AG20443 (cell line): ENCODE measurements around the gene RAB38.

ENCODE experiments used
- DNase-seq: peaks from one replicate; pipeline ENCODE4 v3.0.0; 2012; ENCODE audit warnings: low spot score, mixed read lengths

RAB38 gene

DNA sequence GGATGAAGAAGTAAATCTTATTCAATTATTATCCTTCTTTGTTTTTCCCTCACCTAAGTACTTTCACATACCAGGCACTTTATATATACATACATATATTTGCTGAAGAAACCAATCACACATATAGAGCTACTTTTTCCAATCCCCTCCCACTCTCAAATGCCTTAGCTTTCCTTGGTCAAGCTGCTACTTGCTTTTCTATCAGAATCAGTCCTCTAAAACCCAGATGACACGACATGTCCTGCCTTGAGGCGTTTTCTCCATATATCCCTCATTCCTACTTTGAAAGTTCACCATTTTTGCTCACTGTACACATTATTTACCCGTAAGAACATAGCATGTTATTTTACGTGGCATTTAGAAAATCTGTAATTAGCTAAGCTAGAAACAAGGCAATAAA is 5.4 kb downstream of the RAB38 start:
- DNase-seq = no peak

DNA sequence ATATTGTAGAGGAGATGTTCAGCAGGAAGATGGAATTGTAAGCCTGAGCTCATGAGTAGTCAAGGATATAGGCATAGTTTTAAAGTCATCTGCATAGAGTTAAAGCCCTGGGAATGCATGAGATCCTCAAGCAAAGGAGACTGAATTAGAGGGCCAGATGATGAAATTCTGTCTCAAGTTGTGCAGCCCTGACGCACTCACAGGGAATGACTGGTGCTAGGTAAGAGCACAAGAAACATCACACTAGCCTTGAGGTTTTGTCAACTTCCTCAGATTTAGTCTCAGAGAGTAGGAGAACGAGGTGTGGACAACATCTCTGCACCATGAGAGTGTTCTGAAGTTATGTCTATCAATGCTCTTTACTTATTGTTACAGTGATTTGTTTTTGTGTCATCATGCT is 5.8 kb downstream of the RAB38 start:
- no peak for DNase-seq

DNA sequence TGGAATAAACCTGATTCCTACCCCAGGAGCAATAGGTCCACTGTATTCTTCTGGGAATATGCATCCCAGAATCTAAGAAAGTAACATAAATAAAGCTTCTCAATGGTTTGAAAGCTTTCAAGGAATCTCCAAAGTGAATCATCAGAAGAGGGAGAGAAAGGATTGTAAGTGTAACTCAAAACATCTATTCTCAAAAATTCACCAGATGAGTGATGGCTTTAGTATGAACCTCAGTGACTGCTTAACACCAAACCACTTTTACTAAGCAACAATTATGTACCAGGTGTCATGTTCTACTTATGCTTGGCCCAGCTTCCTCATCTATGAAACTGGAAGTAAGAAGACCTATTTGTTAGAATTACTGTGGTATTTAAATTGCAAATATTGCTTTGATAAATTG is 7.4 kb downstream of the RAB38 start:
- no peak for DNase-seq

DNA sequence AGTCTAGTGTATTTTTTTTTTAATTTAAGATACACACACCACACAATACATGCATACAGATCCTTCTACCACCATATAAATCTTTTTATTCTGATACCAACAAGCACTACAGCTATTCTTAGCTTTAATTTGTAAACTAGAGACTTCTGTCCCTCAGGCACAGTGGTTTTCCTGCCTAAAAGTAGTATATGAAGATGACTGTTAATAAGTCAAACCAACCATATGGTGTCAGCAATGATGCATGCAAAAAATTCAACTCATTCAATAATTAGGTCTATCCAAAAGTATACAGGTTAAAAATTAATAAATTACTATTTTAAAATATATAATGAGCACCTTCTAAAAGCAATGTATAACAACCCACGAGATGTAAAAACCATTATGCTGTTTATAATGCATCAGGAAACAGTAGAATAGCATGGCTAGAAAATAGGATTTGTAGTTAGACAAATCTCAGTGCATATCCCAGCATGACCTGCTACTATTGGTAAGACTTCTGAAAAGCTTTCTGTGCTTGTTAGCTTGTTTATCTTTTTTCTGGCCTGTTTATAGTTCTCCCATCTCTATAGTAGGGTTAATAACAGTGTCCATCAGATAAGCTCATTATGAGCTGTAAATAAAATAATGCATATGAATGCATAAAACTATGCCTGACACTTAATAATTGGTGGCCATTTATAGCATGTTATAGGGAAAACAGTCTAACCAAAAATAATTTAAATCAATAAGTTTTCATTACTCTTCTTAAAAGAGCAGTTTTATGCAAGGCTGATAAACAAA is 10.2 kb downstream of the RAB38 start:
- no peak for DNase-seq

DNA sequence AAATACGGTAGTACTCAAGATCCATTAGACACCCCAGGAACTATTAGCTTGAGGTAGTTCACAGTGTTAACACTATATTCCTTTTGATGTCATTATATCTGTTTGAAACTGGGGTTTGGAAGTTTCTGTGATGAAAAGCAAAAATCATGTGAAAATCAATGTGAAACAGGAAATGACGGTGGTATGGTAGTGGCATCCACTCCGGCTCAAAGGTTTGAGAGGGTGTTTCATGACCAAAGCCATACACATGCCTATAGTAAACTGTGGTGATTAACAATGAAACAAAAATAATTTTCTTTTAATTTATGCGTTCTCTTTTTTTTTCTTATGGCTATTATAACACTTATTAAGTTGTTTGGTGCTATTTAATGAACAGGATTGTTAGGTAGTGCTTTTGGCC is 10.9 kb downstream of the RAB38 start:
- no peak for DNase-seq

DNA sequence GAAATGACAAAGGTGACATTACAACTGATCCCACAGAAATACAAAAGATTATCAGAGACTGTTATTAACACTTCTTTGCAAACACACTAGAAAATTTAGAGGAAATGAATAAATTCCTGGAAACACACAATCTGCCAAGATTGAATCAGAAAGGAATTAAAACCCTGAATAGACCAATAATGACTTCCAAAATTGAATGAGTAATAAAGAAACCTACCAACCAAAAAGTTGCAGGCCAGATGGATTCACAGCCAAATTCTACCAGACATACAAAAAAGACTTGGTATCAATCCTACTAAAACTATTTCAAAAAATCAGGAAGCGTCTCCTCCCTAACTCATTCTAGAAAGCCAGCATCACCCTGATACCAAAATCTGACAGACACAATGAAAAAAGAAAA is 17.2 kb downstream of the RAB38 start:
- DNase-seq = no peak

DNA sequence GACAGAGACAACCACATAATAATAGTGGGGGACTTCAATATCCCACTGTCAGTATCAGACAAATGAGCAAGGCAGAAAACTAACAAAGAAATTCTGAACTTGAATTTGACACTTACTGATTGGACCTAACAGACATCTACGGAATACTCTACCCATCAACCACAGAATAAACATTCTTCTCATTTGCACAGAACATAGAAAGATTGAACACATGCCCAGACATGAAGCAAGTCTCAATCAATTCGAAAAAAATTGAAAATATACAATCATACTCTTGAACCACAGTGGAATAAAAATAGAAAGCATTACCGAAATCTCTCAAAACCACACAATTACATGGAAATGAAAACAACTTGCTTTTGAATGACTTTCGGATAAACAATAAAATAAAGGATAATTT is 17.9 kb downstream of the RAB38 start:
- DNase-seq = no peak

DNA sequence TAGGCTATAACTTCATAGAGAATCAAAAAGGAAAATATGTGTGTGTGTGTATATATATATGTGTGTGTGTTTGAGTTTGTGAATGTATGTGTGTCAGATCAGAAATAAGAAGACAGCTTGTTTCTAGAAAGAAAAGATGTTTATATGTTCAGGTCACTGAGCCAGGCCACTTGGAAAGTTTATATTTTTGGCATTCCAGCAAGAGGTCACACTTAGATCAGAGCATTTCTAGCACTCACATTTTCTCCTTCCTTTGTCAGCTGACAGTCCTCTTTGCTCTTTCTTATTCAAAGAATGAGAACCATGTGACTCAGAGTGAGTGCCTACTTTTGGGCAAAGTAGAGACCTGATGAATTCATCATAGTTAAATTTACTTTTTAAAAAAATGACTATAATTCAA is 22.9 kb downstream of the RAB38 start:
- no peak for DNase-seq

DNA sequence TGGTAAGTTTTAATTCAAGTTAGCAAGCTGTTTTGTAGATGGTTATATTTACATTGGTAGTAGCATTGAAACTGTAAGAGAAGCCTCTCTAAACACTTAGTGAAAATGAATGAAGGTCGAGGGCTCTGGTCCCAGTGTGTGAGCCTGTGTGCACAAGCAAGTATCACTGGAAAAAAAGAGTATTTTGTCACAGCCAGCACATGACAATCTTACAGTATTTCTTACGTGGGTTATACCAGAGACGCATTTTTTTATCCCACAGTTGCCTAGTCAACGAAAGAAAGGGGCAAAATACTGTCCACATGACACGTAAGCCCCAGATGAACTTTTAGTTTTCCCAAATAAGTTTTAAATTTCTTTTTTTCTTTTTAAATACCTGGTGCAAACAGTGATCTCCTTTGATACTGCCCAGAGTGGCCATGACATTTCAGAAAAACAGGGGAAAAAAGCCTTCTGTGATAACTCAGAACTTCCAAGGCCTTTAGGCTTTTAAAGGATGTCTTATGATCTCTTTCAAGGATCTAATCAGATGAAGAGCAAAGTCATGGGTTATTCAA is 23.5 kb downstream of the RAB38 start:
- DNase-seq = no peak

DNA sequence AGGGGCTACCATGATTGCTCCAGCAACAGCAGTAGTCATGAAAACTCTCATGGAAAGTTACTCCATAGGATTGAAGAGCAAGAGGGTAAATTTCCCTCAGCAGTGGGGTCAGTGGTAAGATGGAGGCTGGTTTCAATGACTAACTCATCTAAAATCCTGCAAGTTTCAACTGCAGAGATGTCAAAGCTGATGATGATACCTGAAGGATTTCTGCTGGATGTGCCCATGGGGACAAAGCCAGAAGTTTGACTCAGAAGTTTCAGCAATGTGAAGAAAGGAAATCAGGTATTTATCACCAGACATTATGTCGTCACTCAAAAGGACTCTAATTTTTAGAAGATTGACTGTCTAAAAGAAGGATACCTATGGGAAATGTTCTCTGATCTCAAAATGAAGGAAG is 29.1 kb downstream of the RAB38 start:
- DNase-seq = no peak

DNA sequence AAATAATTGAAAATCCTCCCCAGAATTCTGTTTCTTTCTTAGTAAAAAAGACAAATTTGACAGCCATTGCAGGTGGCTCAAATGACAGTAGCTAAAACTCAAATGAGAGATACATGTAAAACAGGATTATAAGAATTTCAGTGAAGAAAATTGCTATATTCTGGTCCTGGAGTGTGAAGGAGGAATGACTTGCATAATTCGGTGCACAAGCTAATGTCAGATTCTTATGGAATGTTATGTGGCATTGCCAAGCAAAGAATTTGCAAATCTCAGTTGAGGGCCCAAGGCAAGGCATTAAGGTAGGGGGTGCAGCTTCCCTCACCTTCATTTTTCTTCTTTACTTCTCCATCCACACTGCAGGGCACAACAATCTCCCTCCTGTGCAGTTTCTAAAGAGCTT is 35.4 kb downstream of the RAB38 start:
- DNase-seq = no peak

DNA sequence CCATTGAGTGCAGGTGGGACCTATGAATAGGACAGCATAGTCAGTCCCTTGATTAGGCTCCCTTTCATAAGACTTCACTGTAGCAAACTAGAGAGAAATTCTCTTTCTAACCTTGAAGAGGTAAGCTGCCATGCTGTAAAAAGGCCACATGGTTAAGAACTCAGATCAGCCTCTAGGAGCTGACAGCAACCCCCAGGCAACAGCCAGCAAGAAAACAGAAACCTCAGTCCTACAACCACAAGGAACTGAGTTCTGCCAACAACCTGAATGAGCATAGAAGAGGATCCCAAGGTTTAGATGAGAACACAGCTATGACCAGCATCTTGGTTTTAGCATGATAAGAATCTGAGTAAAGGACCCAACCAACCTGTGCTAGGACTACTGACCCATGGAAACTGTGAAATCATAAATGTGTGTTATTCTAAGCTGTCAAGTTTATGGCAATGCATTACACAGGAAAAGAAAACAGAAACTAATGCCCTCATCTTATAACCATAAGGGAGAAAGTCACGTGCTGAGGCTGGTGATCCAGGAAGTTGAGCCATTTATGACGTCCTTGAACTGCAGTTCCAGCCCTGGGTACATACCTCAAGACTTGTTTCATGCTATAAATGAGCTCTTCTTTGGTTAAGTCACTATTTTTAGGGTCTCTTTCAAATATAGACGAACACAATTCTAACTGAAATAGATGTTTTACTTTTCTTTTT is 43.3 kb downstream of the RAB38 start:
- DNase-seq = no peak

DNA sequence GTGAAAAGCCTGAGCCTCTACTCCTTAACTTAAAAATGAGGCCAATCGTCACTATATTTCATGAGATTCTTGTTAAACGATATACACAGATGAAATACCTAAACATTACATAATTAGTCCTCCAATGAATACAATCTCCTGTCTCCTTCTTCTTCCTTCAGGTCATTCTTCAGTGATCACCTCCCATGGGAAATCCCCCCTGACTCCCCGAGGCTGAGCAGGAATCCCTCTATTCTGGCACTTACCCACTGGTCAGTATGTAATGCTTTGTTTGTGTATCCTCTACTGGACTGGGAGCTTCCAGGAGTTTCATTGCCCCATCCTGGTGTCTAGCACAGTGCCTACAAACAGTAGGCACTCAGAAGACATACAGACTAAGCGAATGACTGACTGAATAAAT is 52.3 kb downstream of the RAB38 start:
- DNase-seq = no peak

DNA sequence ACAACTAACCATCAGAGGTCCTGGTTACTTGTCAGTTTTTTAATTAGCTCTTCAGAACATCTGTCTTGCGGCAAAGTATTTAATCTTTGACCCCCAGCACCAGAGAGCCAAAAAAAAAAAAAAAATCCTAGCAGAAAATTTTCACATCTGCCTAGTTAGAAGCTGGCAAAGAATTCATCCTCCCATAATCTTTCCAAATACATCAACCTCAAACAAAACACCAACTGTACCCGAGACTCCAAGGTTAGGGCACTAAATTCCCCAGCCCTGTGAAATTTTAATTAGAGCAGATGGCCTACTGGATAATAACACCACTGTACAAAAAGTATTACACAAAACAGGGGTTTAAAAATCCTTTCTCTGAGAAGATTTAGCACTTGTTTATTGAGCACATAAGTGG is 55.7 kb downstream of the RAB38 start:
- DNase-seq = no peak

DNA sequence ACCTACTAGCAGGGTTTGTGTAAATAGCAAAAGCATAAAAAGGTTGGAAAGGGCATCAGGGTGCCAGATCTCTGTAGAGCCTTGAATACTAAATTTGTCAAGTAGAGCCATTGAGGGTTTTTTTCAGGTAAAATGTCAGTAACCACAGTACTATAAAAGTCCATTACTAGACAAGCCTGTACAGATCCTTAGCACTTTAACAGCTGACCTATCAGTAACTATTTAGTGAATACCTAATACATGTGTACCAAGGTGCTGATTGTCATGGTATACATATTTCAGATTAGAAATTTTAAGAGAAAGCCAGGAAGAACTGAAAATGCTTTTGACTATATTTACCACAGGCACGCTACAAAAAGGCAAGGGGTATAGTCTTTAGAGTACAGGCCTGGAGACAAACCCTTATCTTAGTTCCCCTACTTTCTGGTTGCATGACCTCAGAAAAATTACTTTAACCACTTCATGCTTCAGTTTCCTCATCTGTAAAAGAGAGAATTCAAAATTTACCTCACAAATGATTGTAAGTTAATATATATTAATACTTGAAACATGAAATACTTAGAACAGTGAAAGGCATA is 57.9 kb downstream of the RAB38 start:
- DNase-seq = no peak

DNA sequence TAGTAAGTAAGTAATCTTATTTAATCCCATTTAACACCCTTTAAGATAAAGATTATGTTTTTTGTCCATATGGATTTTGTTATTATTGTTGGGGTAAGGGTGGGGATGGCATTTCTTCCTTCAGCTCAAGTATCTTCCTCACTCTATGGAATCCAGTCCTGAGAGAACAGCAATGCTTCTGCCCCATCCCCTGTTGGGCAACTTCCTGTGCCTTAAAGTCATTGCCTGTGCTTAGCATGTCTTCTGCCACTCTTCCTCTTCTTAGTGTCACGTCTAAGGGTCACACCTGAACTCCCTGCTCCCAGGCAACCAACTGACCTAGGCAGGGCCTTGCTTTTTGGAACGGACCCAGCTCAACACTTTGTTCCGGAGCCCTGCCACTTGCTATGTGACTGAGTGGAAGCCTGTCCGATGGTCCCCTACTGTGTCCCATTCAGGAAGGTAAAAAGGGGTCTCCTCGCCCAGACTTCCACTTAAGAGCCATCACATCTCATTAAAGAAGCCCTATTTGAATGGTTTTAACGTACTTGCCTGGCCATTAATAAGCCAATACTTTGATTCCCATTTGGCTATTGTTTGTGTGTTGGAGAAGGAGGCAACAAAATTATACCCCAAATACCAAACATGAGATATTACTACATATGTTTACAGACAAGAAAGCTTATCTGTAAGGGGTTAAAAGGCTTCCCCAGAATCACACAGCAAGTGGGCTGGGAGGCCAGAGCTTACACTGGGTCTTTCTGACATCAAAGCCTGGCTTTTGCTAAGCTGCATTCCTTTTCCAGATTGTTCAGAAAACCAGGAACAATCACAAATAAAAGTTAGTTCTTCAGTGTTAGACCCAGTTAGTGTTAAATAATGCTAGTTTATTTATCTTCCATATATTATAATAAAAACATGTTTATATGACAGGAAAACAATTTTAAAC is 59.2 kb downstream of the RAB38 start:
- DNase-seq = no peak

DNA sequence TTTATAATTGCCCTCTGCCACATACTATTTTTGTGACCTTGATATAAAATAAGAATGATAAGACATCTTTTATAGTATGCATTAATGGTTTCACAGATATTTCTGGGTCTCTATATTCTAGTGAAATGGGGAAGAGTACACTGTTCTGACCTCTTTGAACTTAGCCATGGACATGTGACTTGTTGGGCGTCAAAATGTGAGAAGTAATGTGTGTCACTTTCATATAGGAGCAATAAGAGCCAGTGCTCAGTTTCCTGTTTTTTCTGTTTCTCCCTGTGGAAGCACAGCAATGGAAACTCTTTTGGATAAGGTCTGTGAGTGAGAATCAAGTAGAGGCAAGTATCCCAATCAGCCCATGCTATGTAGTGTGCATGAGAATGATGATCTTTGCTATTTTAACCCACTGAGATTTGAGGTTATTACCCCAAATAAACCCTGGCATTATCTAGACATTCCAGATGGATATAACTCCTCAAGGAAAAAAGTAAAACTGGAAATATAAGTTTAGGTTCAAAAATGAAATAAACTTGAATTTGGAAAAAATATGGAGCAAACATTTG is 60.7 kb downstream of the RAB38 start:
- no peak for DNase-seq

DNA sequence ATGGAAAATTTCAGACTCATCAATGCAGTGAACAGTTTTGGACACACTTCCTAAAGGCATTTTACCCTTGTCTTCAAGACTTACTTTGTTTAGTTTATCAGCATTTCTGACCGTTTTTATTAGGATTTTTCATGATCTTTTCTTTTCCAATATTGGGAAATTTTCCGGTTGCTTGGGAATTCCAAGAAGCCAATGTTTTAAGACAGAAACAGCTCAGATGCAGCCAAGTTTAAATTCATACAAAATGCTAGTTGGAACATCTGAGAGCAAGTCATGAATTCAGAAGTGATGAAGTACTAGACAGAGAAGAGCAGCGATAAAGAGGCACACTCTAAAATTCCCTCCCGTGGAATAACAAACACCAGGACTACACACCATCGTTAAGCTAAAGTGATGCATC is 68.6 kb downstream of the RAB38 start:
- no peak for DNase-seq

DNA sequence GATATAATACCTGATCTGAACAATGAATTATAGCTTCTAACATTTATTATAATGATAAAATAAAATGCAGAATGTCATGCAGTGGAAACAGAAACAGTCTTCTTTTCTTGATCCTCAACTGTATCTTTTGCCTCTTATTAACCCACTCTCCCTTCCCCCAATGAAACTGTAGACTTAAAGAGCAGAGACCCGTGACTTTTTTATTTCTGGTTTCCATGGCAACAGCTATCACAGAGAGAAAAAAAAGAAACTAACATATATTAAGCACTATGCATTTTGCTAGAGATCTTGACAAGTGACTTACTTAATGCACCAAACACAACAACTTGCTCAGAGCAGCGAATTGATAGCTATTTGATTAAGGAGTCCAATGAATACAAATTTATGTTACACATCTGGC is 69.3 kb downstream of the RAB38 start:
- no peak for DNase-seq

DNA sequence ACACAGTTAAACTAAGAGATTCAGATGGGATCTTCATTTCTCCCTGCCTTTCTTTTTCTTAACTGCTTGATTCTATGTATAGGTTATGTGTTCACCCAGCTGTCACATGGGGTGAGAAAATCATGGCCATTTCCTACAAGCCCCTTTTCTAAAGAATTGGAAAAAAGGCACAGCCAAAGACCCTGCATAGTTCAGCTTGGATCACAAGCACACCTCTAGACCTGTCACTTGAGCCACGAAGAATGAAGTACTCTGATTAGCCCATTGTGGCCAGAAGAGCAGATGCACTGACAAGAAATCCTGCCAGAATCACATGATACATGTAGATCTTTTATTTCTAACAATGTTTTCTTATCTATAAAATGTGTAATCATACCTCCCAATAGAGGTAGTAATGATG is 69.7 kb downstream of the RAB38 start:
- no peak for DNase-seq

DNA sequence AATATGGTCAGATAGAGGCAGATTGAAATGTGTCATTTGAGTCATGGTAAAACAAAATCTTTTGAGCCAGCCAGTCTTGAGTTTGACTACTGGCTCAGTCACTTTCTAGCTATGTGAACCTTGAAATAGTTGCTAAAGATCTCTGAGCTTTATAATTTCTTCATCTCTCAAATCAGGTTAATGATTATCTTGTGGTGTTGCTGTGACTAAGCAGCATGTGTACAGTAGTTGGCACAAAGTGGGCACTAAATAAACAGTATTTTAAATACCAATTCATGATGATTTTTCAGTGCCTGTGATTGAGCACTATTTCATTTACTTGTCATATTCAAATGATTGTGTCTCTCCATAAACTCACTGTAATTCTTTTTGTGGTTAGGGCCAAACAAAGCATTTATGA is 70.8 kb downstream of the RAB38 start:
- no peak for DNase-seq
